Loucy (cell line): ENCODE measurements around the gene ORAI1.

ENCODE experiments used
- H2AFZ ChIP-seq: fragments of 200-600 bp; sonication (generic); 2 replicates; pipeline ENCODE4 v1.6.0; 2016; ENCODE audit warnings: antibody characterized with exemption, mild to moderate bottlenecking, low read length, moderate library complexity
- H3F3A ChIP-seq: fragments of 200-600 bp; 2 replicates; pipeline ENCODE4 v1.6.0; 2016; ENCODE audit warnings: antibody characterized with exemption, low read depth, mild to moderate bottlenecking
- H3K27me3 ChIP-seq: fragments of 200-600 bp; sonication (generic); 2 replicates; pipeline ENCODE4 v1.6.1; 2014; ENCODE audit warnings: low read length, mild to moderate bottlenecking; ENCODE audit not compliant: insufficient read depth, poor library complexity, severe bottlenecking
- H3K36me3 ChIP-seq: fragments of 200-600 bp; sonication (generic); 2 replicates; pipeline ENCODE4 v1.6.1; 2016; ENCODE audit warnings: low read length; ENCODE audit not compliant: insufficient read depth
- H3K4me1 ChIP-seq: fragments of 200-600 bp; sonication (generic); 2 replicates; pipeline ENCODE4 v1.5.1; 2014; ENCODE audit warnings: low read length, mild to moderate bottlenecking; ENCODE audit not compliant: insufficient read depth, poor library complexity, severe bottlenecking
- H3K4me2 ChIP-seq: fragments of 200-600 bp; sonication (generic); 2 replicates; pipeline ENCODE4 v1.6.0; 2014; ENCODE audit warnings: antibody characterized with exemption, low read length, low read depth, mild to moderate bottlenecking; ENCODE audit not compliant: poor library complexity, severe bottlenecking
- H3K4me3 ChIP-seq: fragments of 200-600 bp; sonication (generic); 2 replicates; pipeline ENCODE4 v1.5.1; 2014; ENCODE audit warnings: low read length, mild to moderate bottlenecking, mixed read lengths; ENCODE audit not compliant: poor library complexity, severe bottlenecking
- H3K79me2 ChIP-seq: fragments of 200-600 bp; sonication (generic); 2 replicates; pipeline ENCODE4 v1.6.1; 2014; ENCODE audit warnings: low read length; ENCODE audit not compliant: insufficient read depth
- H3K9ac ChIP-seq: fragments of 200-600 bp; sonication (generic); 2 replicates; pipeline ENCODE4 v1.6.0; 2014; ENCODE audit warnings: mild to moderate bottlenecking, low read depth, low read length, moderate library complexity; ENCODE audit not compliant: poor library complexity, severe bottlenecking
- H3K9me2 ChIP-seq: fragments of 200-600 bp; sonication (generic); replicated peaks from 2 replicates; pipeline ENCODE4 v1.6.1; 2016; ENCODE audit warnings: low read depth, low read length, mixed read lengths
- H3K9me3 ChIP-seq: fragments of 200-600 bp; sonication (generic); 2 replicates; pipeline ENCODE4 v1.6.1; 2014; ENCODE audit warnings: mild to moderate bottlenecking, antibody characterized with exemption, low read length, low read depth; ENCODE audit not compliant: insufficient read depth
- H4K20me1 ChIP-seq: fragments of 200-600 bp; sonication (generic); 2 replicates; pipeline ENCODE4 v1.6.0; 2014; ENCODE audit warnings: antibody characterized with exemption, low read length, mild to moderate bottlenecking; ENCODE audit not compliant: insufficient read depth, poor library complexity, severe bottlenecking
- CTCF ChIP-seq: fragments of 200-600 bp; sonication (generic); conservative IDR thresholded peaks from 2 replicates; pipeline ENCODE4 v1.5.1; 2014; ENCODE audit warnings: mild to moderate bottlenecking, antibody characterized with exemption, low read length
- EZH2phosphoT487 ChIP-seq: fragments of 200-600 bp; IDR thresholded peaks from 2 replicates; pipeline ENCODE4 v1.6.1; 2018; ENCODE audit warnings: antibody characterized with exemption, mild to moderate bottlenecking, moderate library complexity, borderline replicate concordance

ORAI1 gene

GRCh38 chr12:121578230-121579189 lies 47.8 kb upstream of the ORAI1 start:
- Histone ChIP-seq H3K9ac (peak overlapping the region; percentile 99), H3K4me1 (peaks cover 38% of the 10 kb centered on the region), H3F3A (peaks cover 6% of the 10 kb centered on the region; the same call in 1 of the 2 replicates), H3K4me2 (peak overlapping the region; percentile 99), H2AFZ (no peak overlapping the region; the same call in 1 of the 2 replicates), H4K20me1 (peaks cover 8% of the 10 kb centered on the region), H3K36me3 (peaks cover 16% of the 10 kb centered on the region; the same call in 1 of the 2 replicates), H3K9me3 (no peaks in the 10 kb centered on the region), H3K79me2 (peaks cover 55% of the 10 kb centered on the region), H3K9me2 (no peaks in the 10 kb centered on the region), H3K4me3 (peak overlapping the region; percentile 92), H3K27me3 (no peaks in the 10 kb centered on the region)
- no peak for TF ChIP-seq CTCF
- no peak for TF ChIP-seq EZH2phosphoT487

GRCh38 chr12:121579190-121579791 lies 47.0 kb upstream of the ORAI1 start:
- Histone ChIP-seq H3K9ac (peak overlapping the region; percentile 99), H3K79me2 (peaks cover 61% of the 10 kb centered on the region), H3F3A (peaks cover 6% of the 10 kb centered on the region; the same call in 1 of the 2 replicates), H2AFZ (peak overlapping the region; percentile 88), H3K4me3 (peak overlapping the region; percentile 92), H3K36me3 (peaks cover 11% of the 10 kb centered on the region; the same call in 1 of the 2 replicates), H4K20me1 (peaks cover 8% of the 10 kb centered on the region), H3K4me2 (peak overlapping the region; percentile 99), H3K27me3 (no peaks in the 10 kb centered on the region), H3K9me2 (no peaks in the 10 kb centered on the region), H3K9me3 (no peaks in the 10 kb centered on the region), H3K4me1 (peaks cover 44% of the 10 kb centered on the region)
- TF ChIP-seq EZH2phosphoT487 (no peak), CTCF (no peak)

- peaks cover 8% of the 10 kb centered on the region for H4K20me1 ChIP-seq
- H3K9me3 ChIP-seq, result no peaks in the 10 kb centered on the region
- H3K9me2 ChIP-seq, result no peaks in the 10 kb centered on the region
- peaks cover 66% of the 10 kb centered on the region for H3K79me2 ChIP-seq
- peaks cover 44% of the 10 kb centered on the region for H3K4me1 ChIP-seq
- peak overlapping the region; percentile 99 for H3K9ac ChIP-seq
- H3K4me2 ChIP-seq, result peak overlapping the region; percentile 99
- peaks cover 2% of the 10 kb centered on the region; the same call in 1 of the 2 replicates for H3K36me3 ChIP-seq
- peak overlapping the region; percentile 92 for H3K4me3 ChIP-seq
- H3K27me3 ChIP-seq, result no peaks in the 10 kb centered on the region
- peaks cover 6% of the 10 kb centered on the region; the same call in 1 of the 2 replicates for H3F3A ChIP-seq
- H2AFZ ChIP-seq, result peak overlapping the region; percentile 88
- TF ChIP-seq EZH2phosphoT487 (no peak), CTCF (no peak)
These were observed 46.1 kb upstream of the ORAI1 start for GRCh38 chr12:121579981-121580868.
